OCI-LY7 (cell line): Measurements from ENCODE around the gene ANKRD16. TPM values are rescaled to one million over a fixed set of nuclear protein-coding genes. Genes with fewer than 3 reads are reported as not detected.
"Not testable (repeated sequence)": the region's sequence is repeated elsewhere in the genome, so short reads cannot be mapped to it uniquely, and the experiment has no call there.

Experiments used
- BruUV-seq: library from RNA; stranded (reverse); fragments of 400-500 nt; replicated peaks from 2 replicates; lab custom pipeline; 2021; lab: Mats Ljungman, UMichigan
- CTCF ChIA-PET: fragments of 300-600 bp; sonication (Branson Sonifier 250); formaldehyde crosslinking; loops from one replicate; lab custom pipeline; 2022; ENCODE audit warnings: antibody characterized with exemption; ENCODE audit not compliant: unreplicated experiment; lab: Charles Lee
- POLR2A ChIA-PET: fragments of 300-600 bp; sonication (Branson Sonifier 250); formaldehyde crosslinking; loops from one replicate; lab custom pipeline; 2022; ENCODE audit warnings: antibody characterized with exemption; lab: Charles Lee
- DNase-seq: peaks from one replicate; pipeline ENCODE4 v3.0.0-alpha.2; 2015; ENCODE audit warnings: low spot score
- H2AFZ ChIP-seq: fragments of 200-600 bp; sonication (generic), shearing (Covaris generic); 2 replicates; pipeline ENCODE4 v1.6.1; 2014; ENCODE audit warnings: mild to moderate bottlenecking, antibody characterized with exemption, low read length, moderate library complexity
- H3K27ac ChIP-seq: fragments of 200-600 bp; sonication (generic); 2 replicates; pipeline ENCODE4 v1.5.1; 2014; ENCODE audit warnings: mixed run types, low read depth, mild to moderate bottlenecking, moderate library complexity, low read length, inconsistent platforms; ENCODE audit not compliant: poor library complexity, severe bottlenecking
- H3K36me3 ChIP-seq: fragments of 200-600 bp; sonication (generic); 2 replicates; pipeline ENCODE4 v1.6.1; 2014; ENCODE audit warnings: mild to moderate bottlenecking, antibody characterized with exemption, low read length, moderate library complexity, mixed read lengths; ENCODE audit not compliant: insufficient read depth
- H3K4me1 ChIP-seq: fragments of 200-600 bp; sonication (generic); 2 replicates; pipeline ENCODE4 v1.5.1; 2014; ENCODE audit warnings: mild to moderate bottlenecking, low read length; ENCODE audit not compliant: insufficient read depth, poor library complexity, severe bottlenecking
- H3K4me2 ChIP-seq: fragments of 200-600 bp; sonication (generic); 2 replicates; pipeline ENCODE4 v1.6.1; 2014; ENCODE audit warnings: mild to moderate bottlenecking, low read length
- H3K4me3 ChIP-seq: fragments of 200-600 bp; sonication (generic); 2 replicates; pipeline ENCODE4 v1.5.1; 2014; ENCODE audit warnings: mild to moderate bottlenecking, low read depth, low read length; ENCODE audit not compliant: poor library complexity, severe bottlenecking
- H3K79me2 ChIP-seq: fragments of 200-600 bp; sonication (generic); 2 replicates; pipeline ENCODE4 v1.6.1; 2016; ENCODE audit warnings: low read depth, mild to moderate bottlenecking, low read length, moderate library complexity, mixed read lengths; ENCODE audit not compliant: insufficient read depth
- H3K9me2 ChIP-seq: fragments of 200-600 bp; sonication (generic); 2 replicates; pipeline ENCODE4 v1.6.1; 2016; ENCODE audit warnings: mild to moderate bottlenecking, low read length, mixed read lengths; ENCODE audit not compliant: insufficient read depth
- H3K9me3 ChIP-seq: fragments of 200-600 bp; sonication (generic); 2 replicates; pipeline ENCODE4 v1.6.1; 2014; ENCODE audit warnings: mild to moderate bottlenecking, mixed run types, low read length, mixed read lengths
- H4K20me1 ChIP-seq: fragments of 200-600 bp; sonication (generic); 2 replicates; pipeline ENCODE4 v1.6.1; 2014; ENCODE audit warnings: mild to moderate bottlenecking, antibody characterized with exemption, low read length, moderate library complexity, mixed read lengths; ENCODE audit not compliant: insufficient read depth
- CTCF ChIP-seq: fragments of 200-600 bp; sonication (generic); conservative IDR thresholded peaks from 2 replicates; pipeline ENCODE4 v1.5.1; 2014; ENCODE audit warnings: mild to moderate bottlenecking, antibody characterized with exemption, low read length, moderate library complexity, mixed read lengths
- EZH2phosphoT487 ChIP-seq: fragments of 200-600 bp; sonication (generic); IDR thresholded peaks from 2 replicates; pipeline ENCODE4 v1.6.1; 2018; ENCODE audit warnings: low read depth, borderline replicate concordance, mild to moderate bottlenecking, mixed run types, antibody characterized with exemption, low read length, moderate library complexity, mixed read lengths
- intact Hi-C: fragments of 100-400 bp; cut with micrococcal nuclease; formaldehyde crosslinking; loops from one replicate; pipeline ENCODE4 v1.10.0; 2022; ENCODE audit not compliant: unreplicated experiment
- total RNA-seq, 2 experiments: library from RNA; depleted of rRNA in 1 of 2; stranded (reverse); fragments of >200 nt in 1 of 2; shearing (Covaris generic) in 1 of 2; gene quantifications; 2 replicates each; pipeline ENCODE4 v1.2.3, GENCODE V29; 2014 to 2022

ANKRD16 gene
- total RNA-seq, 2 experiments from 2014 or later = 7.9 to 12.0 TPM

GRCh38 chr10:5869156-5869555 lies 20.5 kb downstream of the ANKRD16 start:
- Histone ChIP-seq H3K4me1 (peaks cover 9% of the 10 kb centered on the region), H4K20me1 (no peaks in the 10 kb centered on the region), H3K27ac (no peak overlapping the region), H3K9me2 (no peaks in the 10 kb centered on the region), H3K79me2 (no peaks in the 10 kb centered on the region), H3K4me2 (no peak overlapping the region), H3K4me3 (no peak overlapping the region), H3K9me3 (peaks cover 15% of the 10 kb centered on the region; the same call in 1 of the 2 replicates), H2AFZ (no peak overlapping the region), H3K36me3 (peaks cover 7% of the 10 kb centered on the region)
- BruUV-seq = no TSS peak
- DNase-seq = no peak
- intact Hi-C loops = no loop called here
- ChIA-PET CTCF (no interaction called here), POLR2A (interaction anchor here (0.6 to 2.7 kb wide), 6 partner anchors 11 to 129 kb away, joined by 3 to 11 read pairs (median 3); no protein-coding TSS in a partner anchor)
- TF ChIP-seq EZH2phosphoT487 = no peak
- TF ChIP-seq CTCF = no peak

- intact Hi-C loops, CTCF ChIA-PET, H3K36me3 ChIP-seq, BruUV-seq, H3K4me3 ChIP-seq, H3K9me2 ChIP-seq, H2AFZ ChIP-seq, H3K79me2 ChIP-seq, H3K27ac ChIP-seq, DNase-seq, H3K4me2 ChIP-seq, H3K4me1 ChIP-seq, H4K20me1 ChIP-seq: not testable (repeated sequence)
- POLR2A ChIA-PET = interaction anchor here (0.5 to 0.9 kb wide), 3 partner anchors 45 to 82 kb away, joined by 3 read pairs; no protein-coding TSS in a partner anchor
- peaks cover 15% of the 10 kb centered on the region; the same call in 1 of the 2 replicates for H3K9me3 ChIP-seq
Measured at GRCh38 chr10:5868383-5868782, 21.3 kb downstream of the ANKRD16 start.

GRCh38 chr10:5867091-5867615 lies 22.5 kb downstream of the ANKRD16 start:
- H3K4me3 ChIP-seq, H2AFZ ChIP-seq, H3K4me1 ChIP-seq, H3K36me3 ChIP-seq, H3K4me2 ChIP-seq, H3K27ac ChIP-seq, CTCF ChIA-PET, H3K9me2 ChIP-seq, DNase-seq, intact Hi-C loops, BruUV-seq, H3K79me2 ChIP-seq, H4K20me1 ChIP-seq: not testable (repeated sequence)
- POLR2A ChIA-PET = interaction anchor here (0.9 kb wide), 1 partner anchor 10 kb away, joined by 3 read pairs; no protein-coding TSS in a partner anchor
- H3K9me3 ChIP-seq = peaks cover 15% of the 10 kb centered on the region; the same call in 1 of the 2 replicates

GRCh38 chr10:5866451-5867081 lies 23.1 kb downstream of the ANKRD16 start:
- H3K4me3 ChIP-seq, H4K20me1 ChIP-seq, H2AFZ ChIP-seq, BruUV-seq, CTCF ChIA-PET, POLR2A ChIA-PET, H3K4me2 ChIP-seq, H3K36me3 ChIP-seq, H3K27ac ChIP-seq, H3K9me2 ChIP-seq, DNase-seq, intact Hi-C loops, H3K4me1 ChIP-seq, H3K79me2 ChIP-seq: not testable (repeated sequence)
- H3K9me3 ChIP-seq = peaks cover 15% of the 10 kb centered on the region; the same call in 1 of the 2 replicates

- DNase-seq, H3K36me3 ChIP-seq, H3K27ac ChIP-seq, H3K4me2 ChIP-seq, intact Hi-C loops, H3K4me3 ChIP-seq, H2AFZ ChIP-seq, H4K20me1 ChIP-seq, H3K9me2 ChIP-seq, BruUV-seq, H3K9me3 ChIP-seq, H3K79me2 ChIP-seq: not testable (repeated sequence)
- ChIA-PET CTCF (interaction anchor here (0.5 kb wide), 1 partner anchor 203 kb away, joined by 3 read pairs; no protein-coding TSS in a partner anchor), POLR2A (interaction anchor here (1.0 to 1.3 kb wide), 4 partner anchors 10 to 24 kb away, joined by 3 to 6 read pairs (median 4); no protein-coding TSS in a partner anchor)
- peaks cover 13% of the 10 kb centered on the region for H3K4me1 ChIP-seq
Measured at GRCh38 chr10:5862981-5863685, 26.6 kb downstream of the ANKRD16 start.
